HCT116 (cell line): ENCODE data around the gene TBPL1. TPM values are rescaled to one million over a fixed set of nuclear protein-coding genes. Genes with fewer than 3 reads are reported as not detected.

Experiments
- ATAC-seq: fragments of 200-7000 bp; cut with Tn5 transposase; 2 replicates; pipeline ENCODE4 v1.9.1; 2020; ENCODE audit warnings: mild to moderate bottlenecking, moderate library complexity
- BruUV-seq: library from RNA; stranded (reverse); fragments of 400-500 nt; replicated peaks from 2 replicates; lab custom pipeline; 2021; lab: Mats Ljungman, UMichigan
- CTCF ChIA-PET: fragments of 300-600 bp; sonication (Branson Sonifier 250); formaldehyde crosslinking; loops from one replicate; lab custom pipeline; 2021; ENCODE audit warnings: antibody characterized with exemption; lab: Charles Lee
- POLR2A ChIA-PET: fragments of 300-600, 350-600 bp; sonication (Branson Sonifier 250); formaldehyde crosslinking; loops from one replicate; lab custom pipeline; 2021; ENCODE audit warnings: antibody characterized with exemption; lab: Charles Lee
- RAD21 ChIA-PET, 2 experiments: fragments of 300-600 bp; sonication (Branson Sonifier 250); formaldehyde crosslinking; loops; one replicate each; lab custom pipeline; 2023; ENCODE audit warnings: low total read pairs in 2 of 2; ENCODE audit not compliant: uncharacterized antibody in 2 of 2, unreplicated experiment in 2 of 2, low non-redundant PET in 1 of 2; lab: Charles Lee
- DNase-seq: peaks from one replicate; pipeline ENCODE4 v3.0.0-alpha.2; 2010; ENCODE audit warnings: low read depth, low spot score
- H2AFZ ChIP-seq: fragments of 200-600 bp; shearing (Covaris generic), sonication (generic); 2 replicates; pipeline ENCODE4 v1.6.1; 2017; ENCODE audit warnings: low read depth, mixed run types, mixed read lengths, antibody characterized with exemption, low read length; ENCODE audit not compliant: poor library complexity, severe bottlenecking
- H3K27ac ChIP-seq: 2 replicates; pipeline ENCODE4 v1.5.1; 2012; ENCODE audit warnings: low read depth, low read length
- H3K27me3 ChIP-seq: fragments of 200-600 bp; sonication (generic); 2 replicates; pipeline ENCODE4 v1.6.1; 2016; ENCODE audit warnings: mixed run types, low read length, mixed read lengths; ENCODE audit not compliant: insufficient read depth
- H3K36me3 ChIP-seq, 2 experiments: fragments of 200-500 bp in 1 of 2; fragments of 200-600 bp in 1 of 2; sonication (Bioruptor generic) in 1 of 2; sonication (generic) in 1 of 2; 2 replicates each; pipeline versions ENCODE4 v1.5.1 to v1.6.1; 2014 to 2016; ENCODE audit warnings: low read length in 2 of 2, inconsistent platforms in 1 of 2, mixed read lengths in 1 of 2, mixed run types in 1 of 2; ENCODE audit not compliant: insufficient read depth in 2 of 2, control insufficient read depth in 1 of 2
- H3K4me1 ChIP-seq, 2 experiments: fragments of 200-600 bp in 1 of 2; sonication (generic) in 1 of 2; 2 replicates each; pipeline versions ENCODE4 v1.5.1 to v1.6.1; 2012 to 2017; ENCODE audit warnings: low read length in 2 of 2, inconsistent platforms in 1 of 2, mild to moderate bottlenecking in 1 of 2, mixed read lengths in 1 of 2, mixed run types in 1 of 2, moderate library complexity in 1 of 2; ENCODE audit not compliant: insufficient read depth in 2 of 2, control insufficient read depth in 1 of 2
- H3K4me2 ChIP-seq: fragments of 200-600 bp; sonication (generic); 2 replicates; pipeline ENCODE4 v1.6.1; 2017; ENCODE audit warnings: mixed run types, low read length, mixed read lengths
- H3K4me3 ChIP-seq, 2 experiments: fragments of 200-600 bp in 1 of 2; sonication (generic) in 1 of 2; replicated peaks in 1 of 2; 2 replicates each; pipeline ENCODE4 v1.5.1; 2011 to 2016; ENCODE audit warnings: low read length in 2 of 2, control low read depth in 1 of 2, low read depth in 1 of 2, mild to moderate bottlenecking in 1 of 2, mixed read lengths in 1 of 2, mixed run types in 1 of 2
- H3K79me2 ChIP-seq: fragments of 200-600 bp; sonication (generic); 2 replicates; pipeline ENCODE4 v1.6.1; 2017; ENCODE audit warnings: mild to moderate bottlenecking, mixed run types, low read length, moderate library complexity, mixed read lengths; ENCODE audit not compliant: insufficient read depth
- H3K9ac ChIP-seq: fragments of 200-600 bp; sonication (generic); 2 replicates; pipeline ENCODE4 v1.6.1; 2016; ENCODE audit warnings: low read length, mixed read lengths
- H3K9me2 ChIP-seq: fragments of 200-600 bp; sonication (generic), shearing (Covaris generic); 2 replicates; pipeline ENCODE4 v1.6.1; 2017; ENCODE audit warnings: mixed run types, mild to moderate bottlenecking, moderate library complexity; ENCODE audit not compliant: insufficient read depth
- H3K9me3 ChIP-seq, 2 experiments: fragments of 200-500 bp in 1 of 2; fragments of 200-600 bp in 1 of 2; sonication (Bioruptor generic) in 1 of 2; sonication (generic) in 1 of 2; 2 replicates each; pipeline ENCODE4 v1.6.1; 2014 to 2017; ENCODE audit warnings: low read length in 2 of 2, mixed read lengths in 2 of 2, inconsistent platforms in 1 of 2, low read depth in 1 of 2, mild to moderate bottlenecking in 1 of 2, mixed run types in 1 of 2, moderate library complexity in 1 of 2; ENCODE audit not compliant: control insufficient read depth in 1 of 2, insufficient read depth in 1 of 2
- H4K20me1 ChIP-seq: fragments of 200-600 bp; sonication (generic), shearing (Covaris generic); 2 replicates; pipeline ENCODE4 v1.6.1; 2017; ENCODE audit warnings: mixed run types, mild to moderate bottlenecking, moderate library complexity; ENCODE audit not compliant: insufficient read depth
- ATF3 ChIP-seq: IDR thresholded peaks from 2 replicates; pipeline ENCODE4 v1.6.1; 2012
- CEBPB ChIP-seq: IDR thresholded peaks from 2 replicates; pipeline ENCODE4 v1.6.1; 2012; ENCODE audit warnings: low read depth
- CTCF ChIP-seq, 3 experiments: fragments of 200-600 bp in 1 of 3; sonication (generic) in 1 of 3; IDR thresholded peaks in 2 of 3; conservative IDR thresholded peaks in 1 of 3; 2 replicates each; pipeline ENCODE4 v1.5.1; 2012 to 2017; ENCODE audit warnings: low read depth in 2 of 3, low read length in 2 of 3, antibody characterized with exemption in 1 of 3, borderline replicate concordance in 1 of 3, control low read depth in 1 of 3, mild to moderate bottlenecking in 1 of 3, mixed read lengths in 1 of 3, mixed run types in 1 of 3, moderate library complexity in 1 of 3; ENCODE audit not compliant: insufficient read depth in 1 of 3
- EGR1 ChIP-seq: IDR thresholded peaks from 2 replicates; pipeline ENCODE4 v1.6.1; 2012; ENCODE audit warnings: low read depth
- ELF1 ChIP-seq: IDR thresholded peaks from 2 replicates; pipeline ENCODE4 v1.6.1; 2012; ENCODE audit warnings: low read depth, borderline replicate concordance
- EZH2phosphoT487 ChIP-seq: fragments of 200-600 bp; IDR thresholded peaks from 2 replicates; pipeline ENCODE4 v1.6.1; 2018; ENCODE audit warnings: antibody characterized with exemption, borderline replicate concordance
- FOSL1 ChIP-seq: IDR thresholded peaks from 2 replicates; pipeline ENCODE4 v1.6.1; 2012; ENCODE audit warnings: low read depth
- JUND ChIP-seq: IDR thresholded peaks from 2 replicates; pipeline ENCODE4 v1.6.1; 2012
- MAX ChIP-seq: IDR thresholded peaks from 2 replicates; pipeline ENCODE4 v1.6.1; 2012
- POLR2A ChIP-seq: IDR thresholded peaks from 2 replicates; pipeline ENCODE4 v1.7.0; 2011; ENCODE audit warnings: borderline replicate concordance; ENCODE audit not compliant: insufficient read depth, insufficient read length; ENCODE audit errors: extremely low read depth
- POLR2AphosphoS5 ChIP-seq: IDR thresholded peaks from 2 replicates; pipeline ENCODE4 v1.6.1; 2011; ENCODE audit warnings: mild to moderate bottlenecking, low read depth, low read length, moderate library complexity
- RAD21 ChIP-seq: IDR thresholded peaks from 2 replicates; pipeline ENCODE4 v1.6.1; 2012; ENCODE audit warnings: low read depth, mild to moderate bottlenecking
- REST ChIP-seq: IDR thresholded peaks from 2 replicates; pipeline ENCODE4 v1.6.1; 2012; ENCODE audit warnings: low read depth
- SP1 ChIP-seq: IDR thresholded peaks from 2 replicates; pipeline ENCODE4 v1.6.1; 2012; ENCODE audit warnings: low read depth
- TCF7L2 ChIP-seq: IDR thresholded peaks from 2 replicates; pipeline ENCODE4 v1.7.0; 2011; ENCODE audit warnings: borderline replicate concordance, inconsistent platforms; ENCODE audit not compliant: insufficient read depth, insufficient read length; ENCODE audit errors: extremely low read depth
- YY1 ChIP-seq: IDR thresholded peaks from 2 replicates; pipeline ENCODE4 v1.6.1; 2011; ENCODE audit warnings: low read length, low read depth, moderate library complexity, mild to moderate bottlenecking; ENCODE audit not compliant: insufficient replicate concordance; ENCODE audit errors: extremely low read depth
- ZNF274 ChIP-seq: fragments of 200-500 bp; sonication (Bioruptor generic); IDR thresholded peaks from 2 replicates; pipeline ENCODE4 v1.6.1; 2014; ENCODE audit warnings: mild to moderate bottlenecking, low read depth, low read length, inconsistent platforms
- intact Hi-C: fragments of 100-400 bp; cut with micrococcal nuclease; formaldehyde crosslinking; loops from 2 replicates; pipeline ENCODE4 v1.10.0; 2022
- total RNA-seq: library from RNA; stranded (reverse); gene quantifications from one replicate; pipeline ENCODE4 v1.2.1, GENCODE V29; 2021; ENCODE audit not compliant: unreplicated experiment

Gene TBPL1
- total RNA-seq, 1 experiment from 2014 or later, result 34.9 TPM

- TF ChIP-seq EGR1 (no peak), RAD21 (no peak), JUND (no peak), EZH2phosphoT487 (no peak), ELF1 (no peak), POLR2A (no peak), TCF7L2 (no peak)
These were observed 44.2 kb downstream of the TBPL1 start (continued) for GRCh38 chr6:133997267-133997666.

- intact Hi-C loops, result no loop called here
- Histone ChIP-seq H3K79me2 (no peaks in the 10 kb centered on the region), H3K9me3 (no peaks in the 10 kb centered on the region), H3K27ac (no peak overlapping the region), H3K4me1 (no peaks in the 10 kb centered on the region), H3K27me3 (no peaks in the 10 kb centered on the region), H3K36me3 (no peaks in the 10 kb centered on the region), H3K4me2 (no peak overlapping the region), H3K9ac (no peak overlapping the region), H3K9me2 (no peaks in the 10 kb centered on the region), H3K4me3 (no peak overlapping the region), H4K20me1 (no peaks in the 10 kb centered on the region), H2AFZ (no peak overlapping the region)
- ChIA-PET POLR2A (no interaction called here), RAD21 (no interaction called here), CTCF (no interaction called here)
- DNase-seq (no peak), ATAC-seq (no peak)
- no TSS peak for BruUV-seq
- TF ChIP-seq ELF1, result no peak
- no peak for TF ChIP-seq MAX
- no peak for TF ChIP-seq EGR1
- TF ChIP-seq POLR2A, result no peak
- TF ChIP-seq CTCF (IDR thresholded peaks at IDR 0.05 in 2 of 3, conservative IDR thresholded peaks at IDR 0.05 in 1 of 3; ENCODE audit: borderline replicate concordance in 1 of 3, insufficient read depth in 1 of 3, low read depth in 2 of 3, low read length in 2 of 3), result no peak
- TF ChIP-seq JUND, result no peak
- no peak for TF ChIP-seq YY1
- TF ChIP-seq CEBPB, result no peak
- no peak for TF ChIP-seq SP1
- no peak for TF ChIP-seq EZH2phosphoT487
- no peak for TF ChIP-seq POLR2AphosphoS5
- TF ChIP-seq ZNF274, result no peak
- TF ChIP-seq FOSL1, result no peak
- no peak for TF ChIP-seq ATF3
- TF ChIP-seq TCF7L2, result no peak
- TF ChIP-seq REST, result no peak
These were observed 46.3 kb downstream of the TBPL1 start for GRCh38 chr6:133999305-133999704.
